Stimulated activated CD4-positive, alpha-beta T cell treated with anti-CD3 and anti-CD28 coated beads, Interleukin-15, amount 100 ng/mL, for 48 hours (primary cell): Measurements from ENCODE around the gene CDK19.
"Not testable (repeated sequence)": the region's sequence is repeated elsewhere in the genome, so short reads cannot be mapped to it uniquely, and the experiment has no call there.

Experiments
- DNase-seq, 2 donors: peaks; one replicate each; pipeline ENCODE4 v3.0.0-alpha.2; 2020; ENCODE audit warnings: low read depth in 2 of 2

CDK19 gene

DNA sequence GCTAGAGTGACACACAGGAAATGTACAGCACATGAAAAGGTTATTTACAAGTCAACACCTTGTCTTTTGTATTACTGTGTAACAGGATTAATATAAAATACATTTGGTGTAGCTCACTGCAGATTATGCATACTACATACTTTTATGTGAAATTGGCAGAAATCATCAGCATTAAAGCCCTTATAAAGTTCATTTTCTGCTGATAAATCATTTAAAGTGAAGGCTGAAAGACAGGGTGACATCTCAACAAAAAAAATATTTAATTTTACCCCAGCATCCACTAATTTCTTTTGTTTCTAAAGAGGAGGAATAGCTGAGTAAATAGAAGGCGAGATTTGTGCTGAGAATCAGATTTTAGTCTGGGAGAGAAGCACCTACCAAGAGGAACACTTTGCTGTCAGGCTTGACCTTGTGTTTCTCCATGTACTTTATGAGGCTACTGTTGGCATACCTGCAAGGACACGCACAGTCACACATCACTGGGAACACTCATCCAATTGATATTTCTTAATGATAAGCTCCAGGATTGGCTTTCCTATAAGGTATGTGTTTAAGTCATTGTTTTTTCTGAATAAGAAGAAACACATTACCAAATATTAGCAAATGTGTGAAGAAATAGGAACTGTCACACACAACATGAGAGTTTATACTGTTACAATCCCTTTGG is 192.2 kb downstream of the CDK19 start:
- no peak for DNase-seq

DNA sequence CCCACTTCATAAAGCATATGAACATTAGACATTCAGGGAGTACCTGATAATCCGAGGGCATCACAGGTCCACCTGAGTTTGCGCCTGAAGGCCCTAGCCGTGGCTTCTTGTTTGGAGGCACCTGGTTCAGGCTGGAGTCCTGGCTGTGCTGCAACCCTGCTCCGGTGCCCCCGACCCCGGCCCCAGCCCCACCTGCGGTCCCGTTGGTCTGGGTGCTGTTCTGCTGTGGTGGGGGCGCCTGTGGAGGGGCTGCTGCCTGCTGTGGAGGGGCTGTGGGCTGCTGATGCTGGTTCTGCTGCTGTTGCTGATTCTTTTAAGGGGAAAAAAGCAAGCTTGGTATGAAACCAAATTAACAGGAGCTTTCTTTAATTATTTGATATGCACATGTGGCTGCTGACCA is 194.2 kb downstream of the CDK19 start:
- DNase-seq = no peak

DNA sequence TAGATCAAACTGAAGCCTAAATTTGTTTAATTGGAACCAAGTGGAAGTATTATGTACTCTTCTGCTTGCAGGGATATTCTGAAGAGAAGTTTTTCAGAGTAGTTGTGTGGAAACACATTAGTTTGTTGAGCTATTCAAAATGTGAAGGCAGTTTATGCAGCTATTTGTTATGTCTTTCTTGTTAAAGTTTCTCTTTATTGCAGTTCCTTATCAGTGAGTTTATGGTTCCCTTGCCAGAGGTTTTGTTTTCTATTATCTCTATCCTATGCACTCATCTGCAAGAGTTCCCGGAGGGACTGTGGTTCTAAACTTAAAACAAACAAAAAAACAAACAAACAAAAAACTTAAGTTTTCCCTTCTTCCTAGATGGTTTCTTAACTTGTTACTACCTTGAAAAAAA is 195.2 kb downstream of the CDK19 start:
- DNase-seq = no peak

DNA sequence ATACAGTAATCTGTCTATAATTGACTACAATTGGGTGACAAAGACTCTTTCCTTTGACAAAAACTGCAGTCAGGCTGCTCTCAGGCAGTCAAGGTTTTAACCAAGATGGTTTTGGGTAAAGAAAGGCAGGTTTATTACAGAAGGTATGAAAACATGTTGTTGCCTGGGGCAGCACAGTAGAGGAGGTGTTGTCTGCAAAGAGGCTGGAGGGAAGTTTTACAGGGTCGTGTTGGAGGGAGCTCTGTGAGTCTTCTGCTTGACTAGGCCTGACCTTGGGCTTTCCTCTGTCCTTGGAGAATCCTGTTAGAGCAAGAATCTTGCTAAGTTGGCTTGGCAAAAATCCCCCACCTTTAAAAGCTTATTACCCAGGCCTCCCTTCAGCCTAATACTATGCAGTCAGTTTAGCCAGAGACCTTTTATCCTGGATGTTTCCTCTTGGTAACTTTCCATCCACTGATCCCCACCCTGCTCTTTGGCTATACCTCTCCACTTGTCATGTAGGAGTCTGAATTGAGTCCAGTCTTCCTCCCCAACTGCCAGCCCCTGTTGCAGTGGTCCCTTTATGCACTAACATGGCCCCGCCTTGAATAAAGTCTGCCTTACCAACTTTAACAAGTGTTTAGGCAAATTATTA is 195.9 kb downstream of the CDK19 start:
- DNase-seq = no peak

DNA sequence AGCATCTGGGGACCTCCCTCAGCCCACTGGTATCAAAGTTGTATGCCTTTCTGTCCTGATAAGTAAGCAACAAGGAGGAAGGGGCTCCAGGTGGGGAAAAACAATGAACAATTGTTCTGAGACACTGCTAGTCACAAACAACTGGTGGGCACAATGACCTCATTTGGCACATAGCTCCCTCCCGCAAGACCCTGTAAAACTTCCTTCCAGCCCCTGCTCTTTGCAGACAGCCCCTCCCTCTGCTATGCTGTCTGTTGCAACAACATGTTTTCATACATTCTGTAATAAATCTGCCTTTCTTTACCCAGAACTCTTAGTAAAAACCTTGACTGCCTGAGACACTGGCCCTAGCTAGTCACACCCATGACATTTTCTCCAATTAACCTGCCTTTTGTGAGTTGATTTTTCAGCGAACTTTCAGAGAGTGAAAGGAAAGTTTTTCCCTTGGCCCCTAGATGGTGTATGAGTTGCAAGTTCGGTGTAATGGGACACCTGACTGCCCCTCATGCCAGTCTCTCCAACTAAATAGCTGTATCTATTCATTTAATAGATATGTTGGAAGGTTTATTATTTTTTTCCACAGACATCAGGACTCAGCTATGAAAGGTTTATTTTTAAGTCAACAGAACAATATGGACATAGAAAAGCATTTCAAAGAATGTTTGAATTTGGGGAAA is 196.5 kb downstream of the CDK19 start:
- no peak for DNase-seq

DNA sequence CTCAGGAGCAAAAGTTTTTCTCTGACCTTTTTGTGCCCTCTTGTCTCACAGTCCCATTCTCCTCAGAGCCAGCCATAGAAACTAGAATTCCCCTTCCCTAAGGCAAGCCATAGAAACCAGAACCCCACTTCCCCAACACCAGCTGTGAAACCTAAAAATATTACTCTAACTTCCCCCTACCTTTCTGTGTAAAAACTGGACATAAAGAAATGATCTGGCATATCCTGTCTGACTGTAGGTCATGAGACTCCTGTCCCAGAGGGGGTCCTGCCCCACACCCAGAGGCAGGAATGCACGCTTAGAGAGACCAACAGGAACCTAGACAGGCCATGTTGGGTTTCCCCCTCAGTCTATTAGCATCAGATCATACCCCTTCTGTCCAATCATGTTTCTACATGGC is 198.2 kb downstream of the CDK19 start:
- no peak for DNase-seq

DNA sequence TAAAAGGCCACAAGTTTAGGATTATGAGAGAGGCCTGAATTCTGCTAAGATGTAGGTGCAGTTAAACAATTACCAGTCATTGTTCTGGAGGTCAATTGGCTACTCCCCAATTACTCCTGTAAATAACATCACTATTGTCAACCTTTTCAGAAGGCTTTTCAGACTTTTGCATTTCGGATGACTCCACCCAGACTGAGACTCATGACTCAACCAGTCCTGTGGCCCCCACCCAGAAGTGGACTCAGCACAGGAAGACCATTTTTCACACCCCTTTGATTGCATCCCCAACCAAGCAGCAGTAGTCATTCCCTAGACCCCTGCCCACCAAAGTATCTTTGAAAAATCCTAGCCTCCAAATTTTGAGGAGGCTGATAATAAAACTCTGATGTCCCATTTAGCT is 199.5 kb downstream of the CDK19 start:
- no peak for DNase-seq

DNA sequence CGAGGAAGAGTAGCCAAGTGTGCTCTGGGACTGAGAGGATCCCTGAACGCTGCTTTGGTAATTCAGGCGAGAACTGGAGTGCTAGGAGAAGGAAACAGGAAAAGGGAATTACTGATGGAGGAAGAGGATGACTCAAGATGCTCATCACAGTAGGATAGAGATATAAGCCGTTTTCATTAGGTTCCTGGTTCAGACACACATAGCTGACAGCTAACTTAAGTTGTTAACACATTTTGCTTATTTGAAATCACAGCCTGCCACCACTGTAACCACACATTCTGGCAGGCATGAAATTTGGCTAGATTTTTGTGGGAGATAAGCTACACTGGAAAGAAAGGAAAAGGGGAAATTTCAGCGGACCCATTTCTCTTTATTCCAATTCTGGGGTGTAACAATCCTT is 200.7 kb downstream of the CDK19 start:
- DNase-seq = no peak

DNA sequence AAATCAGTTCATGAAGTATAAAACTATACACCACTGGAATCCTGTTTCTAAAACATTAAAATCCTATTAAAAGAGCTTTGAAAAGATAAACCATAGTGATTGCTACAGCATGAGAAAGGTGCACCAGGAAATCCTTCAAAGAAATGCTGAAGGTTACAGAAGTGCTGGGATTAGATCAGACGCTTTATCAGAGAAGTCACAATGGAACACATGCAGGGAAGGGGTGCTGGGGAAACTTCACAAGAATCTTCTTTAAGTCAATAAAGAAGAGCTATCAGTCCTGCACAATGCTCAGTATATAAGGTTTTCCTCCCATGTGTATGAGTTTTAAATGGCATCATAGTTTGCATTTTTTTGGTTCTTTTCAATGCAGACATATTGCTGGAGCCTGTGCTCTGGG is 201.2 kb downstream of the CDK19 start:
- DNase-seq = no peak

DNA sequence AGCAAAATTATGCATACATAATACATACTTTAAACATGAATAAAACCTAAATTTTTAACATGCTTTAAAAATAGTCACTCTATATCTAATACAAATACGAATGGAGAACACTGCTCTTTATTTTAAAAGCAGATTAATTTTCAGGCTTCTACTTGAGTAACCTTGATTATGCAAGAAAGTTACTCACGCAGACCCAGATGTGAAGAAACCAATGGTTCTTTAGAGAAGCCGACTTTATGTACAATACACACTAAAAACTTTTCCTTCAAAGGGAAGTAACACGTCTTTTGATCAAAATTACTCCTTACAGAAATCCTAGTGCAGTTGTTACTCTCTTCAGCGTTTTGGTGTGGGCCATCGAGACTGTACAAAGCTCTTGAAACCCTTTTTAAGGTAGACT is 201.9 kb downstream of the CDK19 start:
- no peak for DNase-seq

DNA sequence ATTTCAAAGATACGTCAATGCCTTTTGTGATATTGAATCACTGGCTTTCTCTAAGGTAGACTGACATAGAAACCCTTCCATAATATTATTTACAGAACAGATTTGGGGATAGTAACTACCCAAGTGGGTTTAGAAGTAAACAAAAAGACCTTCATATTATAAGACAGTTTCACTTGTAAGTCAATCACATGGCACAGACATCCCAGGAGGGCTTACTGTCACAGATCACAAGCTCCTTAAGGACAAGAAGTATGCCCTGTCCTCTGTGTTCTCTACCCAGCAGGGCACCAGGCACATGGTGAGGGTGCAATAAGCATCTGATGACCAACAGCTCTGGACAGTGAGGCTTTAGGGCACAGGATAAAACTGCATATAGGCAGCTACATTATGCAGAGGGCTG is 203.0 kb downstream of the CDK19 start:
- no peak for DNase-seq

DNA sequence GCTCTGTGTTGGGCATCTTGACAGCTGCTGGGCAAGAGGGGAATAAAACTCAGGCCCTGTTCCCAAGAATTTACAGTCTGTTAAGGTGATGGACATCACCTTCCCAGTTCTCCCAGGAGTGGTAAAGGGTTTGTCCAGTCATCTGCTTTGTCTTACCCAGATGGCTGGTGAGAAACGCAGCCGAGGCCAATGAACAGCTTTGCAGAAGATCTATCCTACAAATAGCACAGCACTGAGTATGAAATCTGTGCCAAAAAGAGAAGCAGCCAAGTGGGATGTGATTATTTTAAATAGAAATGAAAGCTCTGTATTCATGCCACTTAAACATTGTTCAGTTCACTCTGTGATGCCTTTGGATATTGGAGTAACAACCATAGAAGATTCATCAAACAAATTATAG is 206.2 kb downstream of the CDK19 start:
- no peak for DNase-seq

DNA sequence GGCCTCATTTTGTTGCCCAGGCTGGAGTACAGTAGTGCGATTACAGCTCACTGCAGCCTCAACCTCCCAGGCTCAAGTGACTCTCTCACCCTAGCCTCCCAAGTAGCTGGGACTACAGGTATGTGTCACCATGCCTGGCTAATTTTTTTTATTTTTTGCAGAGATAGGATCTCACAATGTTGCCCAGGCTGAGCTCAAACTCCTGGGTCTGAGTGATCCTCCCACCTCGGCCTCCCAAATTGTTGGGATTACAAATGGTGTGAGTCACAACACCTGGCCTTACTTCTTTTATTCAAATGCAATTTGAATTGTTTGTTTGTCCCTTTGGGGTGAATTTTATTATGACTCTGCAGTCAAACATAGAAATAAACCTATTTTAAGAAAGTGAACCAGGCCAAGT is 207.1 kb downstream of the CDK19 start:
- DNase-seq = no peak

DNA sequence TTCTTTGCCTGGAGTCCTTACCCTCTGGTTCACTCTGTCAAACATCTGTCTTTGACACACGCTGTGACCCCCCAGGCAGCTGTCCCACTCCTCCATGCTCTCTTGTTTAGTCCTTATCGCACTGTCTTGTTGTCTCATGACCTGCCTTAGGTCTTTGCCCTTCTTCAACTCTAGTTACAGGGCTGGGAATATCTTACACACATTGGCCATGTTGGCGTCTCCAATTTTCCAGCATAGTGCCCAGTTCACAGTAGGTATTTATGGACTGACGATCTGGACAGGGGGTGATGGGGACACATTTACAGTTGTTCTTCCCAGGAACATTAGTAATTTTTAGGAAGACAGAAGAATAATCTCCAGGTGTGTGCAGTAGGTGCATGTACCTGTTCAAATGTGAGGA is 209.1 kb downstream of the CDK19 start:
- no peak for DNase-seq

DNA sequence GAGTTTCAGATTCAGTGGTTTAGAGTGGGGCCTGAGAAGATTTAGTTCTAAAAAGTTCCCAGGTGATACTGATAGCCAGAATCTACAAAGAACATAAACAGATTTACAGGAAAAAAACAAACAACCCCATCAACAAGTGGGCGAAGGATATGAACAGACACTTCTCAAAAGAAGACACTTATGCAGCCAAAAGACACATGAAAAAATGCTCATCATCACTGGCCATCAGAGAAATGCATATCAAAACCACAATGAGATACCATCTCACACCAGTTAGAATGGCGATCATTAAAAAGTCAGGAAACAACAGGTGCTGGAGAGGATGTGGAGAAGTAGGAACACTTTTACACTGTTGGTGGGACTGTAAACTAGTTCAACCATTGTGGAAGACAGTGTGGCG is 214.6 kb downstream of the CDK19 start:
- not testable (repeated sequence) for DNase-seq

DNA sequence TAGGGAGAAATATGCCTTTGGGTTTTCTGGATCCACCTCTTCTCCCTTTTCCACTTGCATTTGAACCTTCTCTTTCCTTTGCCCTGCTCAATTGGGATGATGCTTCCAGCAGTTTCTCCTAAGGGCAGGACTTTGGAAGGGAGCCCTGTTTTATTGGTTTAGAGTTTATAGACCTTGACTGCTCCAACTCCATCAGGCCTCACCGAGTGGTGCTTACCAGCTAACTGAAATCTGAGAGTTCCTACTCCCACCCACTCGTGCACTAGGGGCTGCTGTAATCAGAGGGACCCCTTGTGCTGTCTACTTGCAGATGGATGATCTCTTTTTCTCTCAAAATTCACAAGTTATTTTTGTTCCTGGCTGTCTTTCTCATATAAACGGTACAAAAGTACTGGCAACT is 217.5 kb downstream of the CDK19 start:
- no peak for DNase-seq

DNA sequence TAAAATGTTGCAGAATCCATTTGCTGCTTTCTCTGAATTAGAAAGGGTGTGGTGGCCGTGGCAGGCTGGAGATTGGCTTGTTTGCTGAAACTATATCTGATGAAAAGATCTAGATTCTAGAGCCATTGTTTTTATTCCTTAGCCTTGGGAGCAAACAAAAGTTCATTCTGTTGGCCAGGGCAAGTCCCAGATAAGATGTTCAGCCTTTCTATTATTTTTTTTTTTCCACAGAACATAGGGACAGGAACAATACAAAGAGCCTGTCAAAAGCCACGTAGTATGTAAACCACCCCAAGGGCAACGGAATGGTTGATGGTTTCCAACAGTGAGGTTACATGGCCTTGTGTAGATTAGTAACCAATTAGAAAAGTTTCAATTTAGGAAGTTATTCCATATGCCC is 218.9 kb downstream of the CDK19 start:
- no peak for DNase-seq

DNA sequence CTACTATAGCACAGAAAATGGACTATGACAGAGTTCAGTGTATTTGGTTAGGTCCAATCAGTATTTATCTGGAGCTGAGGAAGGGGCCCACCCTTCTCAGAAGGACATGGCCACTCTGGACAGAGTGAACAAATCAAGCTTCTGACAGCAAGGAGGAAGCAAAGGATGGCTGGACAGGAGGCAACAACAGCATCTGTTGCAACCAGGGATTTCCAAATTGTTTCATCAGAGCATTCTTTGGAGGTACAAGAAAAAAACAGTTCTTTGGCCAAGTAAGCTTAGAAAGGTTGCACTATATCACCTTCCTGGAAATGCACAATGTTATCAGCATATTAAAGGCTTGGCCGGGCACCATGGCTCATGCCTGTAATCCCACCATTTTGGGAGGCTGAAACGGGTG is 220.2 kb downstream of the CDK19 start:
- DNase-seq = no peak

DNA sequence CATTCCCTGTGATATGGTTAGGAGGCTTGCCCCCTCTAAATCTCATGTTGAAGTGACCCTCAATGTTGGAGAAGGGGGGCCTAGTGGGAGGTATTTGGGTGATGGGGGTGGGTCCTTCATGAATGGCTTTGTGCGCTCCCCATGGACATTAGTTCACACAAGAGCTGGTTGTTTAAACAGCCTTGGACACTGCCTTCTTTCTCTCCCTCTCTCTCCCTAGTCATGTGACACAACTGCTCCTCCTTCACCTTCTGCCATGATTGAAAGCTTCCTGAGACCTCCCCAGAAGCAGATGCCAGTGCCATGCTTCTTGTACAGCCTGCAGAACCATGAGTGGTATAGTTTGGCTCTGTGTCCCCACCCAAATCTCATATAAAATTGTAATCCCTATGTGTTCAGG is 221.6 kb downstream of the CDK19 start:
- no peak for DNase-seq

DNA sequence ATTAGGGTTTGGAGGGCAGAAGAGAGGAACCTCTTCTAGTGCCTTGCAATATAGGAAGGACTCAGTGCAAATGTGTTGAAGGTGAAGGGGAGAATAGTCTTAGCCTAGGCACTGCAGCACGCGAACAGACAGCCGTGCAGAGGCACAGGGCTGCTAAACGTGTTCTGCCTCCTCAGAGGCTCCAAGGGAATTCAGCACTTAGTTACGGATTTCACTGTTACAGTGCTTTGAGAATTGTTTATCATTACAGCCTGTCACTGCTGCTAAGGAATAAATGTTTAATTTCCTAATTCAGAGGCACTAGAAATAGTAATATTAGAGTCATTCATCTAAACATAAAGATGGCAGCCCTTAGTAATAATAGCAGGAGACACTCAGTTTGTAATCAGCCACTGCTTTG is 222.5 kb downstream of the CDK19 start:
- no peak for DNase-seq

DNA sequence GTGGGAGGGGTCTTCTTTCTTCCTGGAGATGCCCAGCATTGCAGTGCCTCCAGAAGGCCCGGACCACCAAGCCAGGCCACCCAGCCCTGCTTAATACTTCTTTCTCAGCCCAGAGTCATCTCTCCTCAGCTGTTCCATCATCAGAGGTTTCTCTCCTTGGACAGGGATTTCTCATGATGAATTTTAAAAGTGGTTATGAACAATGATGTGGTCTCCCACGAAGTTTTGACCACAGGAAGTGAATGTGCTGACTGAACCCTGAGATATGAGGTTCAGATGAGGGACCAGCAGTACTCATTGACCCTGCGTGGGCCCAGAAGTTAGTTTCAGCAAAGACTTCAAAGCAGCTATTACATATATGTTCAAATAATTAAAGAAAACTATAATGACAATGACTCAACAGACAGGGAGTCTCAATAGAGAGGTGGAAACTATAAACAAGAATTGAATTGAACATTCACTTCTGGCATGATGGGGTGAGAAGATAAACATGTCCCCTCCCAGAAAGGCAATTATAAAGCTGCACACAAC is 224.4 kb downstream of the CDK19 start:
- DNase-seq = peak; percentile 21

DNA sequence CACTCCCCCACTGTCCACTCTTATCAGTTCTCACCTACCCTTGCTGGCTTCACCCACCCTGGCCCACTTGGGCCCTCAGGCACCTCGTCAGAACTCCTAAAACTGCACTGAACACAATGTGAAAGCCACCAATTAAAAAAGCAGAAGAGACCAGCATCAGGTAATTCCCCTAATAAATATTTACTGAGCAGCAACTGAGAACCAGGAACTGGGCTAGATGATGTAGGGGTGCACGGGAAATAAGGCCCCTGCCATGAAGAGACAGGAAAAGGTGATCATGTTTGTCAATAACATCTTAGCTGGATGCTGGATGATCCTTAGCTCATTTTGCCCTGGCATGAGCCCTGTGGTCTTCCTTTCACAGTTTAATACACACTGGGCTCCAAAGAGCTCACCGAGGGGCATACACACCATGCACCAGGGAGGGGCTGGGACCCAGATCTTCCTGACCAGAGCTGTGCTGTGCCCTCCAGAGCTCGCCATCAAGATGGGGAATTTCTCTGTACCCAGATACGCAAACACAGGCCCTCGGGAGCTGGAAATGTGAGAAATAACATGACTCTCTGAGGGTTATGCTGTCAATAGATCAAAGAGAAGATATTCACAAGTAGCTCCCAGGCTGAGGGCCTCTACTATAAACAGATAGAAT is 225.3 kb downstream of the CDK19 start:
- DNase-seq = no peak

DNA sequence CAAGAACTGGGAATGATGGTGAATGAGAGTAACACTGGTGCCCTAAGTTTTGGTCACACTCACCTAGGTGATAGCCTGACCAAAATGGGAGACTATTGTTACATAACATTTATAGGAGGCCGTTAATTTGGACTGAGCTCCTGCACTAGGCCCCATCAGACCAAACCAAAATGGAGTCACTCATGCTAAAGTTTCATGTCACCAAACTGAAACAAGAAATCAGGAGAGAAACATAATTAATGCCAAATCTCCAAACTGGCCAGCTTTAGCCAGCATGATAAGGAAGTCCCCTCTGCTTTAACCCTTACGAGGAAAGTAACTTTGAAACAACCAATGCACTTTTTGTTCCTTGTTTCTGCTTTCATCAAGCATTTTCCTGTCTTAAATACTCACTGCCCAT is 227.9 kb downstream of the CDK19 start:
- no peak for DNase-seq
